Osteocyte (in vitro differentiated cells): Measurements from ENCODE around the gene FUBP3. TPM values are rescaled to one million over a fixed set of nuclear protein-coding genes. Genes with fewer than 3 reads are reported as not detected.

Experiments
- DNase-seq: peaks from one replicate; pipeline ENCODE4 v3.0.0; 2021; ENCODE audit warnings: mixed read lengths; ENCODE audit not compliant: unreplicated experiment; ENCODE audit errors: extremely low spot score
- H3K27ac Mint-ChIP-seq: one replicate; pipeline ENCODE4 v1.8.0; 2021; ENCODE audit warnings: mild to moderate bottlenecking, mixed read lengths; ENCODE audit not compliant: unreplicated experiment
- H3K27me3 Mint-ChIP-seq: one replicate; pipeline ENCODE4 v1.8.0; 2021; ENCODE audit warnings: mixed read lengths; ENCODE audit not compliant: unreplicated experiment
- H3K36me3 Mint-ChIP-seq: one replicate; pipeline ENCODE4 v1.8.0; 2021; ENCODE audit warnings: mixed read lengths; ENCODE audit not compliant: unreplicated experiment
- H3K4me1 Mint-ChIP-seq: one replicate; pipeline ENCODE4 v1.8.0; 2021; ENCODE audit warnings: mixed read lengths; ENCODE audit not compliant: unreplicated experiment
- H3K4me3 Mint-ChIP-seq: one replicate; pipeline ENCODE4 v1.8.0; 2021; ENCODE audit warnings: mild to moderate bottlenecking, moderate library complexity, mixed read lengths; ENCODE audit not compliant: unreplicated experiment
- H3K9me3 Mint-ChIP-seq: one replicate; pipeline ENCODE4 v1.8.0; 2021; ENCODE audit warnings: mixed read lengths; ENCODE audit not compliant: unreplicated experiment
- total RNA-seq: library from RNA; stranded (reverse); gene quantifications from 2 replicates; pipeline ENCODE4 v1.2.1, GENCODE V29; 2021
- TF ChIP-seq, protein P1 (sequence below): fragments of 200-600 bp; sonication (generic); IDR thresholded peaks from 2 replicates; pipeline ENCODE4 v1.5.0; 2021; ENCODE audit warnings: antibody characterized with exemption, mild to moderate bottlenecking, moderate library complexity

Gene FUBP3
- total RNA-seq, 1 donor from 2014 or later: 72.7 TPM

DNA sequence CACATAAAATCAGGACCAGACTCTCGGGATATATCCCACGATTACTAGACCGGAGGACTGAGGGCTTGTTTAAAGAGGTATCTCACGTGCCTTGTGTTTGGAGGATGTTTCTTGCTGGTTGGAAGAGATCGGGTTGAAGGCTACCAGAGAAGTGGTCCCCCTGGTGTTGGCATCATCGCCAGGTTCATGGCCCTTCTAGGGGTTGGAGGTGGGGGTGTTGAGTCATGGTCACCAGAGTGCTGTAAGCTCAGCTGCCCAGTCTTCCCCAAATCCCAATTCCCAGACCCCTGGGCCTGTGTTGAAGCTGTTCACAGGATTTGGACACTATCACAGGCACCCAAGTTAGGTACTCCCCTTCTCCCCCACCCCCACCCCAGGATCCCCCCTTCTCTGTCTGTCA lies 55.9 kb downstream of the FUBP3 start:
- no peaks in the 10 kb centered on the region for H3K4me1 Mint-ChIP-seq
- no peak for DNase-seq
- H3K9me3 Mint-ChIP-seq: no peaks in the 10 kb centered on the region
- H3K36me3 Mint-ChIP-seq: peaks cover 42% of the 10 kb centered on the region
- H3K27me3 Mint-ChIP-seq: no peaks in the 10 kb centered on the region
- TF ChIP-seq, protein P1, sequence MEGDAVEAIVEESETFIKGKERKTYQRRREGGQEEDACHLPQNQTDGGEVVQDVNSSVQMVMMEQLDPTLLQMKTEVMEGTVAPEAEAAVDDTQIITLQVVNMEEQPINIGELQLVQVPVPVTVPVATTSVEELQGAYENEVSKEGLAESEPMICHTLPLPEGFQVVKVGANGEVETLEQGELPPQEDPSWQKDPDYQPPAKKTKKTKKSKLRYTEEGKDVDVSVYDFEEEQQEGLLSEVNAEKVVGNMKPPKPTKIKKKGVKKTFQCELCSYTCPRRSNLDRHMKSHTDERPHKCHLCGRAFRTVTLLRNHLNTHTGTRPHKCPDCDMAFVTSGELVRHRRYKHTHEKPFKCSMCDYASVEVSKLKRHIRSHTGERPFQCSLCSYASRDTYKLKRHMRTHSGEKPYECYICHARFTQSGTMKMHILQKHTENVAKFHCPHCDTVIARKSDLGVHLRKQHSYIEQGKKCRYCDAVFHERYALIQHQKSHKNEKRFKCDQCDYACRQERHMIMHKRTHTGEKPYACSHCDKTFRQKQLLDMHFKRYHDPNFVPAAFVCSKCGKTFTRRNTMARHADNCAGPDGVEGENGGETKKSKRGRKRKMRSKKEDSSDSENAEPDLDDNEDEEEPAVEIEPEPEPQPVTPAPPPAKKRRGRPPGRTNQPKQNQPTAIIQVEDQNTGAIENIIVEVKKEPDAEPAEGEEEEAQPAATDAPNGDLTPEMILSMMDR: no peak
- no peak overlapping the region for H3K4me3 Mint-ChIP-seq
- H3K27ac Mint-ChIP-seq: no peak overlapping the region

DNA sequence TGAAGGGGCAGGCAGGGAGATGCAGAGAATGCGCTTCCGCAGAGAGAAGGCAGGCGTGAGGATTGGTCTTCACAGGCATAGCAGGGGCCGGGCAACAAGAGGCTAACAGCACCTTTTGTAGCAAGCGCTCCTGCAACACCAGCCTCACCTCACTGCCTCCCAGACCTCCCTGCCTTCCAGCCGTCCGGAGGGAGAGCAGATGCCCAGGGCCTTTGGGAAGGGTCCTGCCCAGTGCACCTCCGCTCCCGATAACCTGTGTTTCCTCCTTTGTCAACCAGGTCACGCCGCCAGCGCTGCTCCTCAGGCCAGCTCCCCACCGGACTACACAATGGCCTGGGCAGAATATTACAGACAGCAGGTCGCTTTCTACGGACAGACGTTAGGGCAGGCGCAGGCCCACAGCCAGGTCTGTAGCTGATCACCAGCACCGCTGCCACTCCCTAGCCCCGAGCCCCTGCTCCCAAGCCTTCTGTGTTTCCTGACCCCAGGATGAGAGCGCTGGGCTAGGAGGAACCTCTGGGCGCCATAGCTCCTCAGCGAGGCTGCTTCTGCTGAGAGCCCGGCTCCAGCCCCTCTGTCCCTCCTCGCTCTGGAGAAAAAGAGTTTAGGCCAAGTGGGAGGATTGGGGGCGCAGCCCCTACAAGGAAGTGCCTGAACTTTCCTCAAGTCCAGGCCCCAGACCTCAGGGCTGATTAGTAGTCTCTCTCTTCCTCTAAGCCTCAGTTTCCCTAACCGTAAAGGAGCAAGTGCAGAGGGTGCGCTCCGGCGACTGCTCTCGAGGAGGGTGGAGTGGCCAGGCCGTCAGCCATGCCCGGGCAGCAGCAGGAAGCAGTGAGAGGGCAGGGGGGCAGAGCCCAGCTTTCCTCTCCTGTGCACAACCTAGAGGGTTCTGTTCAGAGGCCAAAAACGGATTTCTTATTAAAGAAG lies 56.6 kb downstream of the FUBP3 start:
- Mint-ChIP-seq H3K4me3 (no peak overlapping the region), H3K36me3 (peaks cover 42% of the 10 kb centered on the region), H3K9me3 (no peaks in the 10 kb centered on the region), H3K27ac (no peak overlapping the region), H3K4me1 (no peaks in the 10 kb centered on the region), H3K27me3 (no peaks in the 10 kb centered on the region)
- TF ChIP-seq, protein P1: no peak
- DNase-seq: no peak

DNA sequence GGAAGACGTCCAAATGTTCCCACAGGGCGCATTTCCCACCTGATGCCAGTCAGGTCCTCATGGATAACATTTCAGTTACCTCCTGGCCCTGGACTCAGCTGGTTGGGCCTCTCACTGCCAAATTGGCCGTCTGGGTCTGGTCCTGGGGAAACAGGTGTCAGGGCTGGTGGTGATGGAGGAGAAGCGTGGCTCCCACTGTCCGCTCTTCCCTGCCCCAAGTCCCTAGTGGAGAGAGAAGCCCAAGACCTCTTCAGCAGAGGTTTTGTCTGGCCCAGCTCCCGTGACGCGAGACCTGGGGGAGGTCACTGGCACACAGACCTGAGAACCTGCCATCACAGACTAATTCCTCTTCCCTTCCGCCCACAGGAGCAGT lies 57.3 kb downstream of the FUBP3 start:
- H3K36me3 Mint-ChIP-seq: peaks cover 37% of the 10 kb centered on the region
- DNase-seq: no peak
- no peaks in the 10 kb centered on the region for H3K27me3 Mint-ChIP-seq
- H3K27ac Mint-ChIP-seq: no peak overlapping the region
- H3K4me3 Mint-ChIP-seq: no peak overlapping the region
- no peaks in the 10 kb centered on the region for H3K4me1 Mint-ChIP-seq
- no peaks in the 10 kb centered on the region for H3K9me3 Mint-ChIP-seq
- TF ChIP-seq, protein P1: no peak

DNA sequence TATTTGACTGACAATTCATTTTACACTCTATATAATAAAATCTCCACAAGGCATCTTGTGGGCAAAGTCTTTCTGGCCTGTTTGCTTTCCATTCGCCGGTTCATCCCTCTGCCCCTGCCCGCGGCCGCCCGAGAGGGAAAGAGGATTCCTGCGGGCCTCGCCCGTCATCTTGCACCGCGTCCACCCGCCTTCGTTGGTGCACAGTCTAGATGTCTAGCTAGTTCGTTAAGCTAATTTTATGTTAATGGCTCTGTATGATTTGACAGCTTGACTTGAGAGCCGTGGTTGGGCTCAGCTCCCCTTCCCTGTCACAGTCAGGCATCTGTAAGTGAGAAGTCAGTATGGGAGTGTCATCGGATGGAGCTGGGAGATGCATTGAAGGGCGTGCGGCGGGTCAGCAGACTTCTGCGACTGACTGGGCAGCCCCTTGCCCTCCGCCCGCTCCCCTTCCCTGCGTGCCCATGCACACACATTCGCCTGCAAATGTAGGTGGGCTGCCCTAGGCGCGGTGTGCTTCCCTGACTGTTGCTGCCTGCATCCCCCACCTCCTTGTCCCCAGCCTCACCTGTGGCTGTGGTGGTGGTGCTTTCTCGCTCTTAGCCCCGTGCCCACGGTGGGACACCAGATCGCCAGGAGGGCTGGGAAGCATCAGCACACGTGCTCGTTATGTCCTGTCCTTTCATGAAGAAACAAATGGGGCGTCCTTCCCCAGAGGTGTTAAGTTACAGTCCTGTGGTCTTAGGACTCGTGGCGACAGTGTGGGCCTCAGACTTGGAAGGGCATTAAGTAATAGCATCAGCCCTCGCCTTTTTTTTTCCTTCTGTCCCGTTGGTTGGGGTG lies 59.1 kb downstream of the FUBP3 start:
- no peak for DNase-seq
- Mint-ChIP-seq H3K36me3 (peaks cover 31% of the 10 kb centered on the region), H3K4me1 (no peaks in the 10 kb centered on the region), H3K27ac (no peak overlapping the region), H3K27me3 (no peaks in the 10 kb centered on the region), H3K9me3 (no peaks in the 10 kb centered on the region), H3K4me3 (no peak overlapping the region)
- TF ChIP-seq, protein P1: no peak
